HG03521 (cell line): ENCODE data around the gene ATXN3L.

Source experiments
- ATAC-seq: cut with Tn5 transposase; IDR thresholded peaks from one replicate; pipeline ENCODE4 v1.9.1; 2021; ENCODE audit warnings: mild to moderate bottlenecking, moderate library complexity; ENCODE audit not compliant: unreplicated experiment

Gene ATXN3L

GRCh38 chrX:13271511-13271910, 48.3 kb downstream of the ATXN3L start:
- ATAC-seq: no peak

GRCh38 chrX:13270360-13270759, 49.5 kb downstream of the ATXN3L start:
- ATAC-seq: no peak

GRCh38 chrX:13268874-13269273, 51.0 kb downstream of the ATXN3L start:
- ATAC-seq: no peak
